HG03066 (cell line): ENCODE measurements around the gene BICC1.

Experiments used
- ATAC-seq: cut with Tn5 transposase; IDR thresholded peaks from one replicate; pipeline ENCODE4 v1.9.1; 2021; ENCODE audit warnings: low read depth; ENCODE audit not compliant: unreplicated experiment

The BICC1 gene

DNA sequence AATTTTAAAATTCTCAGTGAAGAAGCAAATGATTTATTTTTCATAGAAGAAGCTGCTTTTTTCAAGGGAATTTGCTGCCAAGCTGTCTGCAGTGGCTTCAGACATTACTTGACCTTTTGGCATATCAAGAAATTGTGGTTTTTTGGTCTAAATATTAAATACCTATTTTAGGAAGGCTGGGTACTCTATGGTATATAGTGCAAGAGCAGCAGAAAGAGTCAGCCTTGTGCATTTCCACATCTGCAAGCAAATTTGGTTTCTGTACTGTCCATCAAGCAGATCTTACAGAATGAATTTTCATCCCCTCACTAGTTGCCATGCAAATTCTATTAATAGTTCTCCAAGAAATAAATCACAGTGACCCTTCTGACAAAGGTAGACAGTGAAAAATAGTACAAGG, 222.0 kb downstream of the BICC1 start:
- no peak for ATAC-seq

DNA sequence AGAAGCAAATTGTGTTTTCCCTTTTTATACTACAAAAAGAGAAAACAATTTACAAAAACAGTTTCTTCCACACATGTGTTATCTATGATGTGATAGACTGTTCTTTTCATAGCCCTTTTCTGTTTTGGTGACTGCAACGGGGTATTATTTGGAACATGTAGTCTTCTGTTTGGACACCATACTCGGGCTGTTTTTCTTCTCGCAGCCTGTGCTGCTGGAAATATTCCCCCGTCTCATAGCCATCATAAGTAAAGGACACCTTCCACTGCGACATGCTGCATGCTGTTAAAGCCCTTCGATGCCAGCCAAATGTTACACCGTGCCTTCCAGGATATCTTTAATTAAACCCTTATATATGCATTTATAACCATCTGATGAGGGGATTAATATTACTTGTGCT, 222.4 kb downstream of the BICC1 start:
- no peak for ATAC-seq

DNA sequence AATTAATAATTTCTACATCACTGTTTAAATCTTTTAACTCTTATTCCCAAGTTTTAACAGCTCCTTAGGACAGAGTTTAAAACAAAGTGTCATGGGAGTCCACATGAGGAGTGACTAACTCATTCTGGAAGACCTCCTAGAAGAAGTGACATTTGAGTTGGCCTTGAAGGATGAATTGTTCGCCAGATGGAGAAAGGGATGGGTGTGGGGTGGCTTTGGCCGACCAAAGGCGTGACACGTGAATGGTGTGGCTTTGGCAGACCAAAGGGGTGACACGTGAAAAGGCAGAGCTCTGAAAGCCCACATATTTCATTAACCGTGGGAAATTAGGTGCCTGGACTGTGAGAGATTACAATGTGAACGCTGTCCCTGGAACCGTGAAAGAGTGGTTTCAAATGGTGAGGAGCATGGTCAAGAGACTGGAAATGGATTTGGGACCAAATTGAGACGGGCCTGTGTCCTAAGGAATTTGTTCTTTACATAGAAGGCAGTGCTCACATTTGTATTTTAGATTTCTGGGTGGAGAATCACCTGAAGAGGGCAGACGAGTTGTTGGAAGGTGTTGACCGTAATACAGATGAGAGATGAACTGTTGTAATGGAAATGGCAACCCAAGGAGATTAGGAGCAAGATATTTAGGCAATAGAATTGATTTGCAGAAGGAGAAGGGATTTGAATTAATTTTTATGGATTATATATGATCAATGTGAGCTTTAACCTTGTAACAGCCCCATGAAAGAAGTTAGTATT, 228.1 kb downstream of the BICC1 start:
- no peak for ATAC-seq

DNA sequence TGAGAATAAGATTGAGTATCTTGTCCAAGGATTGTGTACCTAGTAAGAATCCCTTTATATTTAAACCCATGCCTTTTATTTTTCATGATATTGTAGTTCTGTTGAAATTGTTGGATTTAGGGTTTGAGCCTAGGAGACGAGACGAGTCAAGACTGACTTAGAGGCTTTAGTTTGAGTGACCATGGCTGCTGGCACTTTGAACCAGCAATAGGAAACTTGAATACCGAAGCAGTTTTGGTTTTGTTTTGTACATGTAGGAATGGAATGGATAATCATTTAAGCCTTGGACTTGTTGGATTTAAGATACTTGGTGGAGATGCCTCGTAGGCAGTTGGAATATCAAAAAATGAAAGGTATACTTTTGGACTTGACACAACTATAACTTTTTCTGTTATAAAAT, 229.0 kb downstream of the BICC1 start:
- no peak for ATAC-seq

DNA sequence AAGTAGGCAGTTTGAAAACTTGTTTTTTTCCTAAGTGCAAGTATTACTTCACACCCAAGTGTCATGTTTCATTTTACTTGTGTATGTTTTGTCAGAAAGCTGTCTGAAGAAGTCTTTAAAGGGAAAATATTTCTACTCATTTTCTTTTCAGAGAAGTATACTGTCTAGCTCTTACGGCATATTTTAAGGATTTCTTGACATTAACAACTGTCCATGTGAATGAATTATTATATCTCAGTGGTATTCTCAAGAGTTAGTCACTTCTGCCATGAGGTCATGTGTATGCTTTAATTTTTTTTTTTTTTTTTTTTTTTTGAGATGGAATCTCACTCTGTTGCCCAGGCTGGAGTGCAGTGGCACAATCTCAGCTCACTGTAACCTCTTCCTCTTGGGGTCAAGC, 229.5 kb downstream of the BICC1 start:
- ATAC-seq = no peak

DNA sequence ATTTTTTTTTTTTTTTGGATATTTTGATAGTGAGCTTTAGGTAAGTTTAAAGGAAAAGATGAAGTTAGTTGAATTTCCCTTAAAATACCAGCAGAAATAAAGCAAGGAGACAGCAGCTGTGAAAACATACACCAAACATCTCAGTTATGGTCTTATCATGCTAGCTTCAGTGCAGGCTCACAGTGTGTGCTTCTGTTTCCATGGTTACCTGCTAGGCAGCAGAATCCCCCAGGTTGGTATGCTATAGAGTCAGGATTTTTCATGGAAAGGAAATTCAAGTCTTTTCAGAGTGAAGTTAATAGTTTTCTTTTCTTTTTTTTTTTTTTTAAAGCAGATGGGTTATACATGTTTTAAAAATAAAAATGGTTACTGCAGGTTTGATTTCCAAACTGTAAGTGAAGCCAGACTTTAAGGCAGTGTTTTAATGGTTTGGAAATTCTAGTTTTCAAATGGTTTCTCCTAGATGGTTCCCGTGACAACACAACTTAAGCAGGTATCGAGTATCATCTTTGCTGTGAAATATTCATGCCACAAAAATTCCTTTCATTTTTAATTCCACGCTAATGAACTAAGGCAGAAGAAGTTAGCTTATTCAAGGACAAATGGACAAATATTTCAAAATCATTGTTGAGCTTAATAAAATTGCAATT, 230.9 kb downstream of the BICC1 start:
- no peak for ATAC-seq

DNA sequence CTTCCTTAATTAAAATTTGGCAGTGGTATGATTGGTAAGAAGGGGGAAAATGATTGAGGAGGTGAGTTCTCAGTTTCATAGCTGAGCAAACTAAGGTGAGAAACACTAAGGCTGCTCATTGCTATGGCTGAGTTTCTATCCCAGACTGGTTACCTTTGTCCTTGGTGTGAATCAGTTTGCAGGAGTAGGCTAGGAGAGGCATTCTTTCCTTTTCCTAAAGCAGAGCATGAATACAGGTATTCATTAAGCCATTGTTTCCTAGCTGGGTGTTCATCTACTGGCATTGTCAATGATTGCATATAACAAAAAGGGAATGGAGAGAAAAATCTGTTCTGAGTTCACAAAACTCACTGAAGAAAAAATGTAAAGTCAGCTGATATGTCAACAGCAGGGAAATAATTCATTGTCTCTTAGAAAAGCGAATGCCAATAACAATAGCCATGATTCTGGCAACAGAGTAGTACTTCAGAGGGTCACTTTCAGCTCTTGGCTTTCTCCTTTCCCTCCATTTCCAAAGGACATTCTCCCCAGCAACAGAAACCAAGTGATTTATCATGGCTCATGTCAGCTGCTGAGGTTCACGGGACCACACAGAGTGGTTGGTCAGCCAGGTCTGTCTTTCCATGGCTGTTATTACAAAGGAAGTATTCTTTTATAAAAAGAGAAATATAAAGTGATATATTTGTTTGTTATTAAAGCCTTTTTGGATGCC, 234.0 kb downstream of the BICC1 start:
- ATAC-seq = no peak

DNA sequence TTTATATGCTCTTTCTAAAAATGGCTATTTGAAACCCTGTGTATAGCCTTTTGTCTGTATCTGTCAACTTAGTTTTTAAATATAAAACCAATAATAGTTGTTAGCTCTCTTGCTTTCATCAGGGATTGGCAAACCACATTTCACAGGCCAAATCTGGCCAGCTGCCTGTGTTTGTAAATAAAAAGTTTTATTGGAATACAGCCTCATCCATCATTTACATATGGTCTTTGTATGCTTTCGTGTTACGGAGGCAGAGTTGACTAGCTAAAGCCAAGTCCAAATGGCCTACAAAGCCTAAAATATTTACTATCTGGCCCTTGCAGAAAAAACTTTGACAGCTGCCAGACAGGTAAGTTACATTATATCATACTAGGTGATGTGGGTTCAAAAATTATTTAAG, 235.0 kb downstream of the BICC1 start:
- ATAC-seq = no peak

DNA sequence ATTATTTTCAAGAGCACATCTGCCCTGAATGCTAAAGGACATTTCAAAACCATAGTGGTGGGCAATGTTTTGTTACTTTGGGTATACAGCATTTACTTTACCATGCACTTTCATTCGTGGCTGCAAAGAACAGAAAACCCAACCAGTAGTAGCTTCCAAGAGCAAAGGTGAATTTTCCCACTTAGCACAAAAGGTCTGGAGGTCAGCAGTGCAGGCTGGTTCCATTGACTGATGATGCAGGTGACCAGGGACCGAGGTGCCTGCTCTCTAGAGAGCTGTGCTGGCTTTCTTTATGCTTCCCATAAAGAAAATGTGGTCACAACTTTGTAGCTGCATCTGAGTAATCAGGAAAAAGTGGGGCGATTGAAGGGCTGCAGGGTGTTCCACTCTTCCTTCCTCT, 240.0 kb downstream of the BICC1 start:
- ATAC-seq = no peak

DNA sequence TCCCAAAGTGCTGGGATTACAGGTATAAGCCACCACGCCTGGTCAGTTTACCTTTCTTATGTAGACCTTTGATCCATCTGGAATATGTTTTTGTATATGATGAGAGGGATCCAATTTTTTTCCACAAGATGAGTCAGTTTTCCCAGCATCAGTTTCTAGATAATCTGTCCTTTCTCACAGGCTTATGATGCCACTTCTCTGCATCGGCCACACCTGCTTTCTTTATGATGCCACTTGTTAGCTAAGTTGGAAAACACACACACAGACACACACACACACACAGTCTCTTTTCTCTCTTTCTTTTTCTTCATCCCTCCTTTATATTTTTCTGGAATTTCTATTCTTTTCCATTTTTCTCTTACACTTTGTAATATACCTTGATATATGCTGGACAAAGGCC, 240.8 kb downstream of the BICC1 start:
- ATAC-seq = no peak

DNA sequence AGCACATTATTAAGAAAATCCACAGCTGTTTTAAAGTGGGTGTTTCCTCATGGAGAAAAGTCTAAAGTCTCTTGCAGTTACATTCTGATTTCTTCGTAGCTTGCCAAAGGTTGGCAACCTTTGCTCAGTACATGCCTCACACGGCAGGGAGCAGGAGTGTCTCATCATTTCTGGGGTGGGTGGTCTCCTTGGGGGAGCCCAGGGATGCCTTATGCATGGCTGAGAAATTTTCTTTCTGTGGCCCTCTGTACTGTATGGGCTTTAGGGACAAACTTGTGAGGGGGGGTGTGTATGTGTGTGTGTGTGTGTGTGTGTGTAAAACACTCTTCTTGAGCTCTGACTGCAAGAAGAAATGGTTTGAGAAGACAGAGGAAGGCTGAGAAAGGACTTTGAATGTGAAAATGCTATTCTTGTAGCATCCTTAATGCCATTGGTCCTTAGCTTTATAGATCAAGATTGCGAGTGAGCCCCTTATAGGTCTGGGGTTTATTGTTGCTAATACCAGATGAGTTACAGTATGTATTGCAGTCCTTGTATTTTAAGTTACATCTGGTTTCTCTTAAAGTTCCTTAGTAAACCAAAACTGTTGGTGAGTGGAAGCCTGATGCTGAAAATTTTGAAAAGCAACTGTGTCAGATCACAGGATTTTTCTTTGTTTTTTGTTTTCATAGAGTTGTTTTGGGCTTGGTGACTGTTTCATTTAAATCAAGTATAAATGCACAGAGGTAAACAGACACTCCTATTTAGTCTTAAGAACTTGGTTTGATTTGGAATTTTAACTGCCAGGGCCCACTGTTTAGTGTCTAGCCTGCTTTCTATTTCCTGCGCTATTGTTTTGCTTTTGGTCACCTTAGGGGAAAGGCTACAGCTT, 242.0 kb downstream of the BICC1 start:
- no peak for ATAC-seq

DNA sequence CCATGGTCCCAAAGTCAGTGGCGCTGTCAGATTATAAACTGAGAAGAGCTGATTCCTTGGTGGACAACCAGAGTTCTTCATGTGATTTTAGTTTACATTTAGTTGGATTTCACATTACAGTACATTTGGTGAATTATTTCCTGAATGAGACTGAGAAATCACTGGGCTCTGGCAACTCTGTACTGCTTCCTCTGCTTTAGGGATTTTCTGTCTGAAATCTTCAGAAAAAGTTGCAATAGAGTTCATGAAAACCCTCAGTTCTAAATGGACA, 242.6 kb downstream of the BICC1 start:
- ATAC-seq = no peak

DNA sequence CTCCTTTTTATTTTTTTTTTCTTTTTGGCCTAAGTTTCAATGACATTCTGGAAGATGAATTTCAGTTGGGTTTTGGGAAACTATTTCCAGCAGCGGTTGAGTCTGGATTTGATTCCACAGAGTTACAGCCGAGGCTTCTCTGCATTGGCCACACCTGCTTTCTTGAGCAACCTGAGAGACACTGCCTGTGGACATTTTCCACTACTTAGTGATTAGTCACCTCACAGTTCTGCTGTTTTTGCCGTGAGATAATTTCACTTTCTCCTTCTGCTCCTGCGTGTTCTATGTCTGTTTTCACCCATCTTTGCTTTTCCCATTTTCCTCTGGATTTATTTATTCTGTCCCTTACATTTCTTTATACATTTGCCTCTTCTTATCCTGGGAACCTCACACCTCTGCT, 243.0 kb downstream of the BICC1 start:
- ATAC-seq = no peak

DNA sequence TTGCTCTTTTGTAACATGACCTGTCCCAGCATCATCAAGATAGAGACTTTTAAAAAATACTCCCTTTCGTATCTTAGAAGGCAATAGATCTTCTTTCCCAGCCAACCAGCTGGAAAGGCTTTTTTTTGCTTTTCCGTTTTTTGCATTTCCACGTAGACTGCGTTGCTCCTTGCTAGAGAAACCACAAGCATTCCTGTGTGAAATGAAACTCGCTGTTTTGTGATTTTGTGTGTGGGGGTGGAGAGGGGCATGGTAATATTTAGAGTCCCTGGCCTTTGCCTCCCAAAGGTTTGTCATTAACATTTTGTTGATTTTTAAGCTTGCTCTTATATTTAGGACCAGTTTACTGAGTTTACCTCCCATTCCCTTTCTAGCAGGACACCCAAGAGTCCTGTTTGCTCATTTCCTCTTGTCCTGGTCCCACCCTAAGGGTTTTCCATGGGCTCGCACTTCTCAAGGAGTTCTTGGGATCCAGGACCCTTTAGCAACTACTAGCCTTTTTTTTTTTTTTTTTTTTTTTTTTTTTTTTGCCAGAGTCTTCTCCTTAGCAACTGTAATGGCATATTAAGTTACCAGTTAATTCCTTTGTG, 243.6 kb downstream of the BICC1 start:
- no peak for ATAC-seq

DNA sequence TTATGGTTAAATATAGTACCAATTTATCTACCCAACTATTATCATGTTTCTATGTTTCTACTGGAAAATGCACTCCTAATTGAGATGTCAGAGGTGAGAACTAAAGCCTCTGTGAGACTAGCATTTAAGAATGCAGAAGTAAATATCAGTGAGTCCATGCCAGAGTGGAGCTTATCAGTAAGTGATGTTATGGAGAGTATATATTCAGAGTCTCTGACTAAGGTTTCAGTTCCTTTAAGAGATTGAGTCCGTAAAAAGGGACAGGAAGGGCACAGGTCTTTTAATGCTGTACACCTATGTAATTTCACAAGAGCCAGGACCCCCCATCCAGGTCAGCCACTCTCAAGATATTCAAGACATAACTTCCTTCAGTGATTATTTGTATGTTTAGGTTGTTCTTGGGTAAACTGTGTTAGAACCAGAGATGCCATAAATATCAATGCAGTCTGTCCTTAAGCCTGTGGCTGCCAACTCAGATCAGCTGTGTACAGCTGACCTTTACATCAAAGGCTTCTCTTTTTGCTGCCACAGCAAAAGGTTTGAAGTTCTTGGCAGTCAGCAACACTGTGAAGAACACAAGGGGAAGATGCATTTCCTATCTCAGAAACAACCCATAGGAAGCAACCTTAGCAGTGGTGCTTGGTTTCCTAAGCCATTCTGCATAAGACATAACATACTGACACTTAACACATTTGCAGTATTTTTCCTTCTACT, 244.8 kb downstream of the BICC1 start:
- no peak for ATAC-seq

DNA sequence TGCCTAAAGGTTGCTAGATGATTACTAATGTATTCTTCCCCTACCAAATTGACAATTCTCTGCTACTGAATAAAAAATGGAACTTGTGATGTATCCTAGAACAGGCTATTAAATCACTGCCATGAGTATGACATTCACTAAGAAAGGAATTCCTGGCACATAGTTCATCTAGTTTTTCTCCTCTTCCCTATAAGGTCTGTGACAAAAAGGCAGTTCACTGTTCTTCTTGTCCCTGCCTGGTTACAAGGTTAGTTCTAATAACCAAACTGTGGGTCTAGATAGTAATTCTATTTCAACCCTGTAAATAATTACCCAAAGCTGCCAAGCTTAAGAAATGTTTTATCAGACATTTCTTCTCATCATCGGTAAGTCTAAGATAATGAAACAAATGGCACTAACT, 245.6 kb downstream of the BICC1 start:
- ATAC-seq = no peak

DNA sequence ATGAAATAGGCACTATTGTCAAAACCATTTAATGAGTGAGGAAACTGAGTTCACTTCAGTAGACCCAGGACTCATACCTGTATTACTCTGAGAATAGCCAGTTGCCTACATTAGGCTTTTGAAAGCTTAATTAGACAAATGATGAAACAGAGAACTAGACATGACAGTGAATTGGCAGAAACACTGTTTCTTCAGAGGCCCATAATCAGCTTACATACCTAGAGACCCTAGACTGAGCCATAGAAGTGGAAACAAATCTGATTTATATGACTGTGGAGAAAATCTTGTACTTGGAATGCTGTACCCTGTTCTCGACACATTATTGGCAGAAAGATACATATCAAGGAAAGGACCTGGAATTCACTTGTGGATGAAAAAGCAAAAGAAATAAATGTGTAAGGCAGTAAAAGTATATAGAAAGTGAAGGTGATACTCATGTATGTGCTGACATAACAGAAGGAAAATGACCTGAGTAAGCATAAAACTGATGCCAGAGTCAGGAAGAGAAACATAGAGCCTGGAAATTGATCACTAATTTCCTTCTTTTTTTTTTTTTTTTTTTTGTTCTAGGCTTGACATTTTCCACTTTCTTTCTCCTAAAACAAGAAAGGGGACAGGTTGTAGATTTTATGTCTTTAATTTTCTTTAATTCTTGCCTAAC, 251.5 kb downstream of the BICC1 start:
- ATAC-seq = no peak

DNA sequence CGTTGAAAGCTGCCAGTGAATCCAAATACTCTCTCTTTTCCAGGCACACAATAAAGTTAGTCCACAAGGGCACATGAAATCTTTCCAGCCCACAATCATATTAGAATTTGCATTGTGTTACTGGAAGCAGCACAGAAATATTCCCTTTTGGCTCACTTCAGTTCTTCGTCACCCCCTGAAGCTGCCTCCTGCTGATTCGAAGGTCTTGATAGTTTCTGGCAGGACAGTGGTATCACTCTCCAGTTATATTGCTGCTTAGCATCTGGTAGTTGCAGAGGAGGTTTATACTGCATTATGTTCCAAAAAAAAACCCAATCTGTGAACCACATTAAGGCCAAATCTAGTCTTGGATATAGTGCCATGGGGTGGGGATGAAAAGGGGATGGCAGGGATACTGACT, 253.2 kb downstream of the BICC1 start:
- no peak for ATAC-seq

DNA sequence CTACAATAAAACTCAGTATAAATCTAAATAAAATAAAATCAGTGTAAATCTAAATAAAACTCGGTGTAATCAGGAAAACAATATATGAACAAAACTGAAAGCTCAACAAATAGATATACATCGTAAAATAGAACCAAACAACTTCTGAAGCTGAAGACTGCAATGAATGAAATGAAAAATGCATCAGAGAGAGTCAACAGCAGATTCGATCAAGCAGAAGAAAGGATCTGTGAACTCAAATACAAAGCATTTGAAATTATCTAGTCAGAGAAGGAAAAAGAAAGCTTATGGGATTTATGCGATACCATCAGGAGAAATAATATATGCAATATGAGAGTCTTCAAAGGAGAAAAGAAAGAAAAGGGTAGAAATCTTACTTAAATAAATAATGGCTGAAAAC, 255.0 kb downstream of the BICC1 start:
- no peak for ATAC-seq

DNA sequence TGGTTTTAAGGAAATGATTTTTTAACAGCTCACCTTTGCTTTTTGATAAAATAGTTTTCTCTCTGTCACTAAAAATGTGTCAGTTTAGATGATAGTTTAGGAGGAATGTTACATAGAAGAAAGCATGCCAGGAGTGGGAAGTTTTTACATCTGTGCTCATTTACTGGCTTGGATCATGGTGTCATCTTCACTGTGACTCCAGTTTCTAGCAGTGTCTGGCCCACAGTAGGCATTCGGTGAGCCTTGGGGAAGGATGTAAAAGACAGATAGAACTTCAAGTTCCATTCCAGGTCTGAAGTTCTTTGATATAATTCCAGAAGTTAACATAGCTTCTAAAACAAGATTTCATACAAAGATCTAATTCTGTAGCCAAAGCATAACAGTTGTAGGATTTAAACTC, 259.2 kb downstream of the BICC1 start:
- no peak for ATAC-seq
